CD14-positive monocyte (primary cell): ENCODE data around the gene COPS6. TPM values are rescaled to one million over a fixed set of nuclear protein-coding genes. Genes with fewer than 3 reads are reported as not detected.

Source experiments
- DNase-seq, 3 donors: peaks; one replicate each; pipeline ENCODE4 v3.0.0-alpha.2; 2011 to 2022
- H2AFZ ChIP-seq: 2 replicates; pipeline ENCODE4 v1.6.0; 2012; ENCODE audit warnings: mild to moderate bottlenecking, low read depth, low read length, inconsistent platforms; ENCODE audit not compliant: insufficient read depth, poor library complexity, severe bottlenecking
- H3K27ac ChIP-seq, 2 donors: 1 replicate in 1 of 2; 2 replicates in 1 of 2; pipeline ENCODE4 v1.5.1; 2012 to 2013; ENCODE audit warnings: low read length in 2 of 2, control low read depth in 1 of 2, inconsistent platforms in 1 of 2, low read depth in 1 of 2, mild to moderate bottlenecking in 1 of 2
- H3K27me3 ChIP-seq, 2 donors: one replicate each; pipeline versions ENCODE4 v1.6.0 to v1.6.1; 2011 to 2013; ENCODE audit warnings: low read length in 2 of 2; ENCODE audit not compliant: control insufficient read depth in 2 of 2, insufficient read depth in 2 of 2
- H3K36me3 ChIP-seq, 2 donors: replicated peaks in 1 of 2; 1 replicate in 1 of 2; 2 replicates in 1 of 2; pipeline versions ENCODE4 v1.5.1 to v1.6.1; 2012 to 2013; ENCODE audit warnings: low read length in 2 of 2, control low read depth in 1 of 2, inconsistent platforms in 1 of 2, mild to moderate bottlenecking in 1 of 2; ENCODE audit not compliant: insufficient read depth in 2 of 2, control insufficient read depth in 1 of 2
- H3K4me1 ChIP-seq, 2 donors: 1 replicate in 1 of 2; 2 replicates in 1 of 2; pipeline versions ENCODE4 v1.5.1 to v1.6.1; 2012 to 2013; ENCODE audit warnings: low read length in 2 of 2, control low read depth in 1 of 2, inconsistent platforms in 1 of 2, mild to moderate bottlenecking in 1 of 2, moderate library complexity in 1 of 2; ENCODE audit not compliant: insufficient read depth in 2 of 2, control insufficient read depth in 1 of 2
- H3K4me2 ChIP-seq: replicated peaks from 2 replicates; pipeline ENCODE3; 2012; ENCODE audit warnings: low read length, moderate library complexity, mild to moderate bottlenecking; ENCODE audit not compliant: poor library complexity, severe bottlenecking; ENCODE audit errors: extremely low read depth
- H3K4me3 ChIP-seq, 3 experiments: fragments of 200-600 bp in 1 of 3; sonication (generic) in 1 of 3; replicated peaks in 1 of 3; 1 replicate in 2 of 3; 2 replicates in 1 of 3; pipeline ENCODE4 v1.5.1; 2011 to 2013; ENCODE audit warnings: low read length in 3 of 3, mild to moderate bottlenecking in 3 of 3, control low read depth in 2 of 3, low read depth in 2 of 3, inconsistent platforms in 1 of 3, moderate library complexity in 1 of 3
- H3K79me2 ChIP-seq: 2 replicates; pipeline ENCODE4 v1.6.0; 2012; ENCODE audit warnings: mild to moderate bottlenecking, control low read depth, inconsistent platforms, low read length, moderate library complexity; ENCODE audit not compliant: insufficient read depth
- H3K9ac ChIP-seq: 2 replicates; pipeline ENCODE4 v1.6.0; 2017; ENCODE audit warnings: low read length, mild to moderate bottlenecking; ENCODE audit not compliant: insufficient read depth, poor library complexity, severe bottlenecking
- H3K9me3 ChIP-seq, 2 donors: replicated peaks in 1 of 2; 1 replicate in 1 of 2; 2 replicates in 1 of 2; pipeline versions ENCODE4 v1.5.1 to v1.6.1; 2012 to 2013; ENCODE audit warnings: low read length in 2 of 2, control low read depth in 1 of 2; ENCODE audit not compliant: control insufficient read depth in 1 of 2, insufficient read depth in 1 of 2
- H4K20me1 ChIP-seq: 2 replicates; pipeline ENCODE4 v1.6.0; 2012; ENCODE audit warnings: mild to moderate bottlenecking, low read length, control low read depth, moderate library complexity; ENCODE audit not compliant: insufficient read depth
- H3K27ac Mint-ChIP-seq, 7 donors: one replicate each; pipeline ENCODE4 v1.8.0; 2020; ENCODE audit warnings: mild to moderate bottlenecking in 7 of 7, mixed read lengths in 7 of 7, moderate library complexity in 6 of 7, inconsistent platforms in 2 of 7
- H3K27me3 Mint-ChIP-seq, 3 donors: one replicate each; pipeline ENCODE4 v1.8.0; 2021 to 2022; ENCODE audit warnings: low read depth in 3 of 3, mild to moderate bottlenecking in 3 of 3, mixed read lengths in 3 of 3, moderate library complexity in 3 of 3, inconsistent platforms in 1 of 3
- H3K36me3 Mint-ChIP-seq, 2 donors: one replicate each; pipeline ENCODE4 v1.8.0; 2020; ENCODE audit warnings: mixed read lengths in 2 of 2, inconsistent platforms in 1 of 2, mild to moderate bottlenecking in 1 of 2
- H3K4me1 Mint-ChIP-seq: one replicate; pipeline ENCODE4 v1.8.0; 2020; ENCODE audit warnings: mild to moderate bottlenecking, mixed read lengths
- H3K4me3 Mint-ChIP-seq, 2 donors: one replicate each; pipeline ENCODE4 v1.8.0; 2020; ENCODE audit warnings: mild to moderate bottlenecking in 2 of 2, mixed read lengths in 2 of 2, moderate library complexity in 1 of 2
- H3K9me3 Mint-ChIP-seq, 7 donors: one replicate each; pipeline ENCODE4 v1.8.0; 2020 to 2022; ENCODE audit warnings: mixed read lengths in 7 of 7, mild to moderate bottlenecking in 6 of 7, moderate library complexity in 6 of 7, inconsistent platforms in 2 of 7
- CTCF ChIP-seq: fragments of 200-600 bp; IDR thresholded peaks from one replicate; pipeline ENCODE4 v1.8.0; 2022; ENCODE audit warnings: antibody characterized with exemption, mild to moderate bottlenecking
- WGBS: methylation state at CpG from one replicate; pipeline ENCODE4 v1.1.5; 2013; ENCODE audit warnings: missing lambda C conversion rate; ENCODE audit not compliant: insufficient coverage; 5-methylcytosine and 5-hydroxymethylcytosine counted together
- intact Hi-C, 2 donors: fragments of 100-400 bp; cut with micrococcal nuclease; formaldehyde crosslinking; loops; one replicate each; pipeline versions ENCODE4 v1.15.0 to v1.15.1; 2023
- polyA plus RNA-seq, 3 donors: library from polyadenylated mRNA; depleted of rRNA in 1 of 3; unstranded in 2 of 3; stranded (reverse) in 1 of 3; fragments of 300-500 nt in 2 of 3; fragments of >200 nt in 1 of 3; fragmentation: Illumina TruSeq in 2 of 3; gene quantifications; 1 replicate in 2 of 3; 2 replicates in 1 of 3; pipeline ENCODE4 v1.2.3, GENCODE V29; 2012 to 2021
- small RNA-seq: library from RNA; depleted of rRNA; stranded (forward); fragments of <200 nt; gene quantifications from one replicate; pipeline ENCODE3, GENCODE V24; 2012; ENCODE audit warnings: low read depth; ENCODE audit not compliant: insufficient read length

The COPS6 gene
- polyA plus RNA-seq, 3 donors = 77.1 to 119 (median 109) TPM

GRCh38 chr7:100141555-100141949 lies 52.8 kb downstream of the COPS6 start:
- peak in 1 of 3 donors; percentile 50 for DNase-seq
- H2AFZ ChIP-seq = peak overlapping the region; percentile 61
- no peaks in the 10 kb centered on the region for H3K36me3 Mint-ChIP-seq
- peaks cover 27% of the 10 kb centered on the region for H3K4me1 Mint-ChIP-seq
- H3K4me3 ChIP-seq = peak overlapping the region in 1 of 3 experiments; percentile 19
- TF ChIP-seq CTCF = no peak
- WGBS = no CpG with 5 or more reads among the region's 3 CpGs
- no peaks in the 10 kb centered on the region for H4K20me1 ChIP-seq
- H3K27me3 ChIP-seq = no peaks in the 10 kb centered on the region
- no peak overlapping the region for H3K9ac ChIP-seq
- H3K4me1 ChIP-seq = peaks cover 23 to 28% of the 10 kb centered on the region in 2 donors
- peaks cover 0 to 10% (median 2%) of the 10 kb centered on the region in 3 donors for H3K27me3 Mint-ChIP-seq
- no peaks in the 10 kb centered on the region for H3K9me3 ChIP-seq
- peak overlapping the region; percentile 6 for H3K4me2 ChIP-seq
- peak overlapping the region in 1 of 2 donors; percentile 42 for H3K27ac ChIP-seq
- H3K27ac Mint-ChIP-seq = peak overlapping the region in 6 of 7 donors; percentile 62 to 84 (median 74)
- intact Hi-C loops = loop anchor here in 1 of 2 donors (10.0 kb wide), 1 partner anchor 213 kb away; the partner anchor contains the start of gene PILRB
- peaks cover 0 to 3% (median 0%) of the 10 kb centered on the region in 7 donors for H3K9me3 Mint-ChIP-seq
- H3K4me3 Mint-ChIP-seq = peak overlapping the region in 1 of 2 donors; percentile 81
- no peaks in the 10 kb centered on the region for H3K79me2 ChIP-seq
- no peaks in the 10 kb centered on the region for H3K36me3 ChIP-seq

Small RNA genes lying within 50 kb of the gene (small RNA-seq; reads per million reads assigned to genes)
- gene MIR106B = 3,149 reads per million, percentile 99 among the genes with 10 or more reads in this experiment
- 2,982 reads per million, percentile 99 among the genes with 10 or more reads in this experiment for gene MIR25
- 1,730 reads per million, percentile 99 among the genes with 10 or more reads in this experiment for gene MIR93

Other genes starting within 250 kb of the COPS6 start
- not detected for gene OR2AE1, start 211.9 kb upstream of the COPS6 start, polyA plus RNA-seq
- 10 to 100 TPM; 10.8 to 17.9 (median 12.5) TPM for gene TRIM4, start 169.4 kb upstream of the COPS6 start, polyA plus RNA-seq
- not detected for gene GJC3, start 159.3 kb upstream of the COPS6 start, polyA plus RNA-seq
- gene AZGP1, start 112.9 kb upstream of the COPS6 start, polyA plus RNA-seq = not detected
- gene ZKSCAN1, start 73.4 kb upstream of the COPS6 start, polyA plus RNA-seq = 10 to 100 TPM; 10.4 to 24.3 (median 10.7) TPM
- gene ZSCAN21, start 39.2 kb upstream of the COPS6 start, polyA plus RNA-seq = 1 to 10 TPM; 1.5 to 4.6 (median 4.4) TPM
- 10 to 100 TPM in 1 of 3 donors, 1 to 10 TPM in 2; 7.1 to 13.4 (median 8.9) TPM for gene ZNF3, start 7.2 kb upstream of the COPS6 start, polyA plus RNA-seq
- 10 to 100 TPM in 1 of 3 donors, 1 to 10 TPM in 2; 6.9 to 61.1 (median 8.8) TPM for gene MCM7, start 12.4 kb downstream of the COPS6 start, polyA plus RNA-seq
- 10 to 100 TPM; 10.5 to 13.1 (median 12.6) TPM for gene AP4M1, start 12.7 kb downstream of the COPS6 start, polyA plus RNA-seq
- gene TAF6, start 30.4 kb downstream of the COPS6 start, polyA plus RNA-seq = 10 to 100 TPM in 2 of 3 donors, 1 to 10 TPM in 1; 9.6 to 28.9 (median 11.0) TPM
- gene CNPY4, start 30.7 kb downstream of the COPS6 start, polyA plus RNA-seq = 1 to 10 TPM; 6.2 to 6.8 (median 6.2) TPM
- gene MBLAC1, start 38.0 kb downstream of the COPS6 start, polyA plus RNA-seq = under 1 TPM; 0.57 to 0.81 (median 0.59) TPM
- gene LAMTOR4, start 59.9 kb downstream of the COPS6 start, polyA plus RNA-seq = 100 to 1,000 TPM; 533 to 754 (median 621) TPM
- gene TRAPPC14, start 69.8 kb downstream of the COPS6 start, polyA plus RNA-seq = 10 to 100 TPM in 1 of 3 donors, 1 to 10 TPM in 2; 1.0 to 38.4 (median 1.6) TPM
- gene GAL3ST4, start 79.6 kb downstream of the COPS6 start, polyA plus RNA-seq = under 1 TPM in 1 of 3 donors, not detected in 2; 0.31 TPM
- under 1 TPM in 1 of 3 donors, not detected in 2; 0.91 TPM for gene GPC2, start 88.4 kb downstream of the COPS6 start, polyA plus RNA-seq
- gene STAG3, start 88.9 kb downstream of the COPS6 start, polyA plus RNA-seq = under 1 TPM in 2 of 3 donors, not detected in 1; 0.39 TPM
- gene PVRIG, start 131.0 kb downstream of the COPS6 start, polyA plus RNA-seq = under 1 TPM in 2 of 3 donors, not detected in 1; 0.27 to 0.38 TPM
- 1 to 10 TPM in 1 of 3 donors, under 1 TPM in 1, not detected in 1; 0.58 to 1.2 TPM for gene SPDYE3, start 218.7 kb downstream of the COPS6 start, polyA plus RNA-seq